HG02981 (cell line): ENCODE measurements around the gene SH3TC1.

ENCODE experiments used
- ATAC-seq: cut with Tn5 transposase; IDR thresholded peaks from one replicate; pipeline ENCODE4 v1.9.1; 2021; ENCODE audit warnings: mild to moderate bottlenecking, moderate library complexity; ENCODE audit not compliant: unreplicated experiment

SH3TC1 gene

GRCh38 chr4:8274066-8274652 lies 75.1 kb downstream of the SH3TC1 start:
- no peak for ATAC-seq

- no peak for ATAC-seq
These were observed 75.9 kb downstream of the SH3TC1 start for GRCh38 chr4:8274765-8275547.

- no peak for ATAC-seq
These were observed 76.4 kb downstream of the SH3TC1 start for GRCh38 chr4:8275548-8275910.

- ATAC-seq, result no peak
These were observed 77.5 kb downstream of the SH3TC1 start for GRCh38 chr4:8276358-8277240.

GRCh38 chr4:8277356-8278008 lies 78.4 kb downstream of the SH3TC1 start:
- ATAC-seq, result no peak

- ATAC-seq, result no peak
These were observed 78.9 kb downstream of the SH3TC1 start for GRCh38 chr4:8278009-8278395.

GRCh38 chr4:8278421-8279287 lies 79.6 kb downstream of the SH3TC1 start:
- ATAC-seq, result no peak

GRCh38 chr4:8279321-8280157 lies 80.4 kb downstream of the SH3TC1 start:
- no peak for ATAC-seq

GRCh38 chr4:8280158-8280875 lies 81.2 kb downstream of the SH3TC1 start:
- no peak for ATAC-seq

- ATAC-seq, result no peak
These were observed 81.9 kb downstream of the SH3TC1 start for GRCh38 chr4:8280876-8281440.

- ATAC-seq, result no peak
These were observed 82.5 kb downstream of the SH3TC1 start for GRCh38 chr4:8281519-8282133.

- no peak for ATAC-seq
These were observed 83.1 kb downstream of the SH3TC1 start for GRCh38 chr4:8282134-8282641.

GRCh38 chr4:8282742-8283141 lies 83.7 kb downstream of the SH3TC1 start:
- ATAC-seq, result no peak

- no peak for ATAC-seq
These were observed 84.1 kb downstream of the SH3TC1 start for GRCh38 chr4:8283161-8283560.

GRCh38 chr4:8283631-8284121 lies 84.6 kb downstream of the SH3TC1 start:
- ATAC-seq, result no peak

GRCh38 chr4:8284391-8284790 lies 85.3 kb downstream of the SH3TC1 start:
- ATAC-seq, result no peak

- no peak for ATAC-seq
These were observed 86.3 kb downstream of the SH3TC1 start for GRCh38 chr4:8285143-8285975.
